OCI-LY7 (cell line): ENCODE data around the gene MESD.

Experiments used
- EZH2phosphoT487 ChIP-seq: fragments of 200-600 bp; sonication (generic); IDR thresholded peaks from 2 replicates; pipeline ENCODE4 v1.6.1; 2018; ENCODE audit warnings: low read depth, borderline replicate concordance, mild to moderate bottlenecking, mixed run types, antibody characterized with exemption, low read length, moderate library complexity, mixed read lengths
- TF ChIP-seq, protein P1 (sequence below): fragments of 200-600 bp; sonication (generic); conservative IDR thresholded peaks from 2 replicates; pipeline ENCODE4 v1.5.1; 2014; ENCODE audit warnings: mild to moderate bottlenecking, antibody characterized with exemption, low read length, moderate library complexity, mixed read lengths

DNA sequence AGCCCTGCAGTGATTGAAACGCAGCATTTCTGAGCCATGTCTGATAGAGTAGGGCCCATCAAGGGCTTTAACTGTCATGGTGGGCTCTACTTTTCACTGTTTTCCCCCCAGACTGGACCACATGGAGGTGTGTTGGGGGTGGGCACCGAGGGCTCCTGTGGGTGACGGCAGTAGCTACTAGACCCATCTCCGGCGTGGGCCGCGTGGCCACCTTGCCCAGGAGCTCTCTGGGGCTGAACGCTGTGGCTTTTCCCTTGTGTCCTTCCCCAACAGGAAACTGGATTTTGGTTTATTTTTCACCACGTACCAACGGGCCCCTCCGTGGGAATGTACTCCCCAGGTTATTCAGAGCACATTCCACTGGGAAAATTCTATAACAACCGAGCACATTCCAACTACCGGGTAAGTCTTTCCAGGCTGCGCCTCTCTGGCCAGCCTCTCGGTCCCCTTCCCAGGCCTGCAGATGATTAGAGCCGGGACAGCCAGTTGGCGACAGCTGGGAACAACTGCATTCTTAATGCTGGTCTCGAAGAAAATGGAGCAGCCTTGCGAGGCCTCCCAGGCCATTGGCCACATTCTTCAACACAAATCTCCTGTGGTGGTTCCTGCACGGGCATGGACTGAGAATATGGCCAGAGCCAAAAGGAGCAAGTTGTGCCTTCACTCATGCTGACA, 67.7 kb downstream of the MESD start:
- TF ChIP-seq, protein P1, sequence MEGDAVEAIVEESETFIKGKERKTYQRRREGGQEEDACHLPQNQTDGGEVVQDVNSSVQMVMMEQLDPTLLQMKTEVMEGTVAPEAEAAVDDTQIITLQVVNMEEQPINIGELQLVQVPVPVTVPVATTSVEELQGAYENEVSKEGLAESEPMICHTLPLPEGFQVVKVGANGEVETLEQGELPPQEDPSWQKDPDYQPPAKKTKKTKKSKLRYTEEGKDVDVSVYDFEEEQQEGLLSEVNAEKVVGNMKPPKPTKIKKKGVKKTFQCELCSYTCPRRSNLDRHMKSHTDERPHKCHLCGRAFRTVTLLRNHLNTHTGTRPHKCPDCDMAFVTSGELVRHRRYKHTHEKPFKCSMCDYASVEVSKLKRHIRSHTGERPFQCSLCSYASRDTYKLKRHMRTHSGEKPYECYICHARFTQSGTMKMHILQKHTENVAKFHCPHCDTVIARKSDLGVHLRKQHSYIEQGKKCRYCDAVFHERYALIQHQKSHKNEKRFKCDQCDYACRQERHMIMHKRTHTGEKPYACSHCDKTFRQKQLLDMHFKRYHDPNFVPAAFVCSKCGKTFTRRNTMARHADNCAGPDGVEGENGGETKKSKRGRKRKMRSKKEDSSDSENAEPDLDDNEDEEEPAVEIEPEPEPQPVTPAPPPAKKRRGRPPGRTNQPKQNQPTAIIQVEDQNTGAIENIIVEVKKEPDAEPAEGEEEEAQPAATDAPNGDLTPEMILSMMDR = no peak
- no peak for TF ChIP-seq EZH2phosphoT487
